ELF-1 (cell line): ENCODE measurements around the gene HSPA1B.
"Not testable (repeated sequence)": the region's sequence is repeated elsewhere in the genome, so short reads cannot be mapped to it uniquely, and the experiment has no call there.

Source experiments
- DNase-seq: peaks from one replicate; pipeline ENCODE4 v3.0.0-alpha.2; 2016; ENCODE audit warnings: low read depth, low spot score

Gene HSPA1B

DNA sequence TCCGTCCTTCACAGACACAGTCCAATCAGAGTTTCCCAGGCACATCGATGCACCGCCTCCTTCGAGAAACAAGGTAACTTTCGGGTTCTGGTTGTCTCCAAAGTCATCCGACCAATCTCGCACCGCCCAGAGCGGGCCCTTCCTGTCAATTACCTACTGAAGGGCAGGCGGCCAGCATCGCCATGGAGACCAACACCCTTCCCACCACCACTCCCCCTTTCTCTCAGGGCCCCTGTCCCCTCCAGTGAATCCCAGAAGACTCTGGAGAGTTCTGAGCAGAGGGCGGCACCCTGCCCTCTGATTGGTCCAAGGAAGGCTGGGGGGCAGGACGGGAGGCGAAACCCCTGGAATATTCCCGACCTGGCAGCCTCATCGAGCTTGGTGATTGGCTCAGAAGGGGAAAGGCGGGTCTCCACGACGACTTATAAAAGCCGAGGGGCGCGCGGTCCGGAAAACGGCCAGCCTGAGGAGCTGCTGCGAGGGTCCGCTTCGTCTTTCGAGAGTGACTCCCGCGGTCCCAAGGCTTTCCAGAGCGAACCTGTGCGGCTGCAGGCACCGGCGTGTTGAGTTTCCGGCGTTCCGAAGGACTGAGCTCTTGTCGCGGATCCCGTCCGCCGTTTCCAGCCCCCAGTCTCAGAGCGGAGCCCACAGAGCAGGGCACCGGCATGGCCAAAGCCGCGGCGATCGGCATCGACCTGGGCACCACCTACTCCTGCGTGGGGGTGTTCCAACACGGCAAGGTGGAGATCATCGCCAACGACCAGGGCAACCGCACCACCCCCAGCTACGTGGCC, at the start of gene HSPA1B:
TSS of gene HSPA1B (plus strand) at position 453 of the 794 bp plus-strand sequence. CDS start at position 666, 213 bp downstream.
- peak; percentile 100 for DNase-seq

DNA sequence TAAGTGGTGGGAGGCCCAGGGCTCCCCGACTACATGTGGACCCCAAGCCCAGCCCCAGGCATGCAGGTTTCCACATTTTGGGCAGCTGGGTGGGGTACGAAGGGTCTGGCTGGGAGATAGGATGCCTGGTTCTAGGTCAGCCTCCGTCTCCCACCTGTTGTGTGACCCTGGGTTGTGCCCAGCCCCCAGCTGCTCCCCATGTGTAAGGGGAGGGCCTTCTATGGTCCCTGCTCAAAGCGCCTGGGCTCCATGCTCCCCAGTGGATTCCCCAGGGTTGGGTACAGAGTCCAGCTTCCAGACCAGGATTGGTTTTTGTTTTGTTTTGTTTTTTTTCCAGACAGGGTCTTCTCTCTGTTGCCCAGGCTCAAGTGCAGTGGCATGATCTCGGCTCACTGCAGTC, 49.3 kb upstream of the HSPA1B start:
- DNase-seq = no peak

- DNase-seq = no peak
Observed at GRCh38 chr6:31778999-31779885, 48.3 kb upstream of the HSPA1B start.

- no peak for DNase-seq
Observed at GRCh38 chr6:31779908-31780307, 47.6 kb upstream of the HSPA1B start.

DNA sequence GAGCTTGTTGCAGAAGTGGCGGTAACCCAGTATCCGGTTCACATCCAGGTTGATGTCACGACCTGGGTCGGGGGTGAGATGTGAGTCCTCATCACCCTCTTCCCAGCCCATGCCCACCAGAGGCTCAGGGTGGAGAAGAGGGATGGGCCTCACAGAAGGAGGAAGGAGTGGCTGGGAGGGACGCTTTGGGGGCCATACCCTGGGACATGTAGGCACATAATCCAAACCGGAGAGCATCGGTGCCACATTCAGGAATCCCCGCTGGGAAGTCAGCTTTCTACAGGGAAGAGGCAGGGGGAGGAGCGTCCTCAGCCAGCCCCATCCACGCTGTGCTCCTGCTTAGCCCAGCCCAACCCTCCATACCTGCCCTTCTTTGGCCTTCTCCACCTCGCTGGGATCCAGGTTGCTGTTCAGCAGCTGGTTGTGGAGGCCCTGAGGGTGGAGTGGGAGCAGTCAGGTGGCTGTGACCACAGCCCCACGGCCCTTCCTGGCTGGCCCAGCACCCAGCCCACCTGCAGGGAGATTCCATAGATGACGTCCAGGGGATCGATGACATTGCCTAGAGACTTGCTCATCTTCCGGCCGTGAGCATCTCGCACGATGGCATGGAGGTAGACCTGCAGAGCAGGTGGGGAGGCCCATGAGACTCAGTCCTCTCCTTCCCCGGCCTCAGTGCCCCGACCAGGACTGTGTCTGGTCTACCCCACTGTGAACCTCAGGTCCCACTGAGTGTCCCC, 46.9 kb upstream of the HSPA1B start:
- no peak for DNase-seq

GRCh38 chr6:31781244-31782125, 46.1 kb upstream of the HSPA1B start:
- no peak for DNase-seq

GRCh38 chr6:31782126-31782855, 45.2 kb upstream of the HSPA1B start:
- no peak for DNase-seq

DNA sequence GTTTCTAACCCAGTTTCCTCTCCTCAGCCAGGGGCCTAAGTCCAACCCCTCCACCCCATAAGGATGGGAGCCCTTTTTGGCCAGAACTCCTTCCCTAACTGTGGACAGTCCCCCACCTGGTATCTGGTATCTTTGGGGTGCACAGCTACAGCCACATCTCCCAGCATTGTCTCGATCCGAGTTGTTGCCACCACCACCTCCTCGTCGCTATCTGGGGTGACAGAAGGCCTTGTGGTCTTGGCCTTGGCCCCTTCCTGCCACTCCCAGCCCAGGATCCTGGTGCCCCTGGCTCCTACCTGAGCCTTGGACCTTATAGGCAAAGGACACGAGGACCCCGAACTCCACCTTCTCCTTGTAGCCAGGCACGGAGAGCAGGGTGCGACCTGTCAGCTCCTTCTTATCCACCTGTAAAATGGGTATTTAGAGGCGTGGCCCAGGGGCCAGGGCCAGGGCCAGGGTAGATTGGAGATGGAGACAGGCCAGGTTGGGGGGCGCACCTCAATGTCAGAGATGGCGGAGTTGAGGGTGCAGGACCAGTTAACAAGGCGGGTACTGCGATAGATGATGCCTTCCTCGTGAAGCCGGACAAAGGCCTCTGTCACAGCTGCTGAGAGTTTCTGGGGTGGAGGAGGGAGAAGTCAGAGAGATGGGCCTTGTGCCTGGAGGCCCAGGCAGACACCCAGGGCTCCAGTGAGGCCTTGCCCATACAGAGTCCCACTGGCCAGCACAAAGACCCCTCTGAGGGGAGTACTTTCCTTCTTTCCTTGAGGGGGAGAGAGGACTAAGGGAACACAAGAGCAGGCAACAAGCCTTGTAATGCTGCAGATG, 43.2 kb upstream of the HSPA1B start:
- DNase-seq = no peak

- DNase-seq = no peak
Observed at GRCh38 chr6:31785475-31785874, 42.1 kb upstream of the HSPA1B start.

GRCh38 chr6:31791324-31792089, 36.0 kb upstream of the HSPA1B start:
- DNase-seq = peak; percentile 77

- DNase-seq = no peak
Observed at GRCh38 chr6:31792090-31792374, 35.5 kb upstream of the HSPA1B start.

DNA sequence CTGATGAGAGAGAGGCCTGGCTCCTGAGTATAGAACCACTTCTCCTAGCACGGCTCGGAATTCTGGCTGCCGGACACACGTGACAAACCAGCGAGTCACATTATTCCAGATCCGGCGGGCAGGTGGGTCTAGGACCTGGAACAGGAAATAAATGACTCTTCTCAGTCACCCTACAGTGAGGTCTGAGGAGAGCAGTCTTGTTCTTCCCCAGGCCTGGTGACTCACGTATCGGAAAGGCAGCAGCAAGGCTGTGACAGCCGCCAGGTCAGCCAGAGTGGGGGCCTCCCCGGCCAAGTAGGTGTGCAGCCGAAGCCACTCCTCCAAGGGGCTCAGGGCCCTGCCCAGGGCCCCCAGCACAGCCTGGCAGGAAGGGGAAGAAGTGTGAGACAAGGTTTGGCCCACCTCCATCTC, 34.8 kb upstream of the HSPA1B start:
- DNase-seq = no peak

- DNase-seq = not testable (repeated sequence)
Observed at GRCh38 chr6:31793927-31794245, 33.7 kb upstream of the HSPA1B start.

DNA sequence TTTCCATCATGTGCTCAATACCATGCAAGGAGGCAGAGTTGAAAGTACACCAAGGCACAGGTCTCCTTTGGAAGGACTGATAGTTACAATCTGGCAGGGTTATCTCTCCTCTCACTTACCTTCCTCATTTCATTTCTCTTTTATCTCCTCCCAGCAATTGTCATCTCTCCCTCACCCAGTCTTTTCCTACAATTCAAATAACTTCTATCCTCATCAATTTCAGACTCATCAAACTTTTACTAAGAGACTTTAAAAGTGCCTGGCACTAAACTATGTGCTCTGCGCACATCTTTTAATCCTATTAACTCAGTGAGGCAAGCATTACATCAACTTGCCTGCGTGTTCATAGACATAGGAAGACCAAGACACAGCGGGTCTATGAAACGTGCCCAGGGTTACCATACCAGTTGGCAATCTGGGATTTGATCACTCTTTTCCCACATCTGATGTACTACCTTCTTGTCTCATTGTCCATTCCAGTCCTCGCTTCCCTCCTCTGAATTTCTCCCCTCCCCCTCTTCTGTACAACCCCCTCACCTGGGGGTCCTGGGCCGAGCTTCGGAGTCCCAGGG, 33.2 kb upstream of the HSPA1B start:
- peak; percentile 37 for DNase-seq

DNA sequence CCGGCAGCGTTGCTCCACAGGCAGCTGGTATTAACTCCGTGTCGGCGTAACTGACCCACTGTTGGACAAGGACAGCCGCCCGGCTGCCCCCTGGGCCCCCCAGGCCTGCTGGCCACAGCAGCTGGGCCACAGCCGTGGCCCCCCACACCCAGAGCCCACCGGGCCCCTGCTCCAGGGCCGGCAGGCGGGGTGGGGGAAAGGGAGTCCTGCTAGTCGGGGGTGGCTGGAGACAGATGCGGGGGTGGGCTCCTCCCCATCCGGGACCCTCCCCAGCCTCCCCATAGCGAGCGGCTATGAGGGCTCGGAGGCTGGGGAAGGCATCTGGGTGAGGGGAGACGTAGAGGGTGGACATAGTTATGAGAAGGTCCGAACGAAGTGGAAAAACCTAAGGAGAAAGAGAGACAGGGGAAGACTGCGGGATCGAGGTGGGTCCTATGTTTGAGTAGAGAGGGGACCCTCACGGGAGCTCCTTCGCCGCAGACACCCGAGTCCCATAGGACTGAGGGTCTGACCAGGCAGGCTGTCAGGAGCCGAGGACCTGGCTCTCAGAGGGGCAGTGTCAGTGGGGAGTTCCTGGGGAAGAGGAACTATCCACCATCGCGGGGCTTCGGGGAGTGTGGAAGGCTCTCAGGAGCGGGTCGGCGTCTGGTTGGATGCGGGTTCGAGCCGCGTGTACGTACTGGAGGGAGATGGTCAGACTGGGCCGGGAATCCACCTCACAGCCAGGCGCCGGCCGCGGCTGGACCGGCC, 32.5 kb upstream of the HSPA1B start:
- peak; percentile 64 for DNase-seq

DNA sequence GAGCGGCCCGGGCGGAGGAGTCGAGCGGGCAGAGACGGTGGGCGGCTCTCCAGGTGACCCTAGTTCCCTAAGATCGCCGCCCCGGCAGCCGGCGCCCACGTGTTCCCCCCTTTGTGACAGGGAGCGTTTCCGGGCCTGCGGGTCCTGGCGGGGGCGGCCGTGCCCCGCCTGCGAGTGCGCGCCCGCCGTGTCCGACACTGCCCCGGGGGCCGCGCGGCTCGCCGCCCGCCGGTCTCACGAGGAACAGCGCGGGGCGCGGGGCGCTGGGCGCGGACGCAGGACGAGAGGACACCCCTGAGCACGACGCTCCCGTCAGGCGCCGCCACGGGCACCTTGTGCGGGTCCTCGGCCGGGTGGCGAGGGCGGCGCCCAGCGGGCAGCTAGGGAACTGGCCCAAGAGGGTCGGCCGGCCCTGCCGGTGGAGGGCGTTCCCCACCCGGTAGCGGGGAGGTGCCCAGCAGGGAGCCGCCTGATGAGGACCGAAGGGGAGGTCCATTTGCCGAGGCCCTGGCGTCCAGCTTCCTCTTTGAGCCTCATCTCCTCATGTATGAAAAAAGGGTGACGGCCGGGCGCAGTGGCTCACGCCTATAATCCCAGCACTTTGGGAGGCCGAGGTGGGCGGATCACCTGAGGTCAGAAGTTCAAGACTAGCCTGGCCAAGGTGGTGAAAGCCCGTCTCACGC, 31.8 kb upstream of the HSPA1B start, which contains the start of gene VARS1:
TSS of gene VARS1 (minus strand) at position 137 of the 683 bp plus-strand sequence. CDS start 535 bp downstream, outside the sequence.
- DNase-seq = peak; percentile 94

- no peak for DNase-seq
Observed at GRCh38 chr6:31796993-31797385, 30.5 kb upstream of the HSPA1B start.
